ENCODE measurements around the gene SLC25A34.

Gene SLC25A34

GRCh38 chr1:15765495-15766194, 29.6 kb downstream of the SLC25A34 start:
- Histone ChIP-seq H3K36me3 (ENCODE audit: control insufficient read depth in 1 of 2, insufficient read depth in 2 of 2, low read depth in 1 of 2, low read length in 2 of 2) (peaks cover 21 to 65% of the 10 kb centered on the region in 2 experiments), H3K23ac (ENCODE audit: low read length in 2 of 2) (no peak overlapping the region), H2BK12ac (ENCODE audit: low read length in 2 of 2) (no peak overlapping the region), H2BK120ac (ENCODE audit: low read depth, low read length) (no peak overlapping the region), H2BK15ac (ENCODE audit: low read depth, poor library complexity, severe bottlenecking) (no peak overlapping the region), H3K79me1 (replicated peaks; ENCODE audit: low read length, poor library complexity, severe bottlenecking) (peaks cover 32% of the 10 kb centered on the region), H3K27me3 (ENCODE audit: control insufficient read depth in 1 of 2, insufficient read depth in 1 of 2, low read length in 2 of 2) (no peaks in the 10 kb centered on the region), H2AFZ (ENCODE audit: low read depth, low read length) (no peak overlapping the region), H3K9me3 (ENCODE audit: control insufficient read depth, low read length) (no peaks in the 10 kb centered on the region), H4K8ac (ENCODE audit: low read length) (no peak overlapping the region), H3K18ac (ENCODE audit: low read depth in 1 of 2, low read length in 2 of 2) (no peak overlapping the region), H3K9ac (ENCODE audit: low read length) (no peak overlapping the region), H2AK5ac (ENCODE audit: low read length, severe bottlenecking) (no peak overlapping the region), H3K4me3 (ENCODE audit: insufficient read depth in 1 of 2, low read depth in 1 of 2, low read length in 2 of 2) (no peak overlapping the region), H3K27ac (ENCODE audit: low read length, poor library complexity, severe bottlenecking) (no peak overlapping the region), H4K91ac (ENCODE audit: low read length) (peak overlapping the region; percentile 18), H3K4me1 (ENCODE audit: control insufficient read depth, insufficient read depth, low read depth, low read length) (peaks cover 24% of the 10 kb centered on the region), H3K14ac (ENCODE audit: low read length in 2 of 2) (no peak overlapping the region), H3K4me2 (ENCODE audit: low read length, poor library complexity, severe bottlenecking) (no peak overlapping the region), H3K4ac (ENCODE audit: low read depth in 1 of 2, low read length in 2 of 2) (no peak overlapping the region), H2BK5ac (ENCODE audit: low read depth, low read length, poor library complexity, severe bottlenecking) (no peak overlapping the region)
- peak; percentile 29 for DNase-seq
- 91% methylated on average over 20 of the region's 20 CpGs for WGBS

GRCh38 chr1:15767941-15768340, 31.9 kb downstream of the SLC25A34 start:
- H2AK5ac ChIP-seq (ENCODE audit: low read length, severe bottlenecking), result no peak overlapping the region
- H3K18ac ChIP-seq (ENCODE audit: low read depth in 1 of 2, low read length in 2 of 2), result no peak overlapping the region
- H3K23ac ChIP-seq (ENCODE audit: low read length in 2 of 2), result no peak overlapping the region
- no peak overlapping the region for H3K27ac ChIP-seq (ENCODE audit: low read length, poor library complexity, severe bottlenecking)
- H3K4ac ChIP-seq (ENCODE audit: low read depth in 1 of 2, low read length in 2 of 2), result no peak overlapping the region
- peaks cover 47% of the 10 kb centered on the region for H3K79me1 ChIP-seq (replicated peaks; ENCODE audit: low read length, poor library complexity, severe bottlenecking)
- H2BK5ac ChIP-seq (ENCODE audit: low read depth, low read length, poor library complexity, severe bottlenecking), result no peak overlapping the region
- no peak overlapping the region for H2BK120ac ChIP-seq (ENCODE audit: low read depth, low read length)
- no peak overlapping the region for H4K8ac ChIP-seq (ENCODE audit: low read length)
- H3K4me2 ChIP-seq (ENCODE audit: low read length, poor library complexity, severe bottlenecking), result no peak overlapping the region
- WGBS, result 96% methylated on average over 5 of the region's 5 CpGs
- no peak overlapping the region for H3K9ac ChIP-seq (ENCODE audit: low read length)
- H3K9me3 ChIP-seq (ENCODE audit: control insufficient read depth, low read length), result no peaks in the 10 kb centered on the region
- H2BK15ac ChIP-seq (ENCODE audit: low read depth, poor library complexity, severe bottlenecking), result no peak overlapping the region
- no peak overlapping the region for H2AFZ ChIP-seq (ENCODE audit: low read depth, low read length)
- H3K4me3 ChIP-seq (ENCODE audit: insufficient read depth in 1 of 2, low read depth in 1 of 2, low read length in 2 of 2), result no peak overlapping the region
- H3K27me3 ChIP-seq (ENCODE audit: control insufficient read depth in 1 of 2, insufficient read depth in 1 of 2, low read length in 2 of 2), result no peaks in the 10 kb centered on the region
- H2BK12ac ChIP-seq (ENCODE audit: low read length in 2 of 2), result no peak overlapping the region
- H4K91ac ChIP-seq (ENCODE audit: low read length), result no peak overlapping the region
- no peak for DNase-seq
- H3K14ac ChIP-seq (ENCODE audit: low read length in 2 of 2), result no peak overlapping the region
- peaks cover 36 to 82% of the 10 kb centered on the region in 2 experiments for H3K36me3 ChIP-seq (ENCODE audit: control insufficient read depth in 1 of 2, insufficient read depth in 2 of 2, low read depth in 1 of 2, low read length in 2 of 2)
- peaks cover 17% of the 10 kb centered on the region for H3K4me1 ChIP-seq (ENCODE audit: control insufficient read depth, insufficient read depth, low read depth, low read length)

GRCh38 chr1:15768388-15768787, 32.3 kb downstream of the SLC25A34 start:
- peaks cover 17% of the 10 kb centered on the region for H3K4me1 ChIP-seq (ENCODE audit: control insufficient read depth, insufficient read depth, low read depth, low read length)
- no peak overlapping the region for H3K4me2 ChIP-seq (ENCODE audit: low read length, poor library complexity, severe bottlenecking)
- H2BK12ac ChIP-seq (ENCODE audit: low read length in 2 of 2), result no peak overlapping the region
- no peaks in the 10 kb centered on the region for H3K27me3 ChIP-seq (ENCODE audit: control insufficient read depth in 1 of 2, insufficient read depth in 1 of 2, low read length in 2 of 2)
- no peak overlapping the region for H3K14ac ChIP-seq (ENCODE audit: low read length in 2 of 2)
- DNase-seq, result no peak
- H3K27ac ChIP-seq (ENCODE audit: low read length, poor library complexity, severe bottlenecking), result no peak overlapping the region
- no peak overlapping the region for H3K9ac ChIP-seq (ENCODE audit: low read length)
- H3K36me3 ChIP-seq (ENCODE audit: control insufficient read depth in 1 of 2, insufficient read depth in 2 of 2, low read depth in 1 of 2, low read length in 2 of 2), result peaks cover 36 to 84% of the 10 kb centered on the region in 2 experiments
- no peak overlapping the region for H4K8ac ChIP-seq (ENCODE audit: low read length)
- no peak overlapping the region for H2BK5ac ChIP-seq (ENCODE audit: low read depth, low read length, poor library complexity, severe bottlenecking)
- H2BK120ac ChIP-seq (ENCODE audit: low read depth, low read length), result no peak overlapping the region
- H3K9me3 ChIP-seq (ENCODE audit: control insufficient read depth, low read length), result no peaks in the 10 kb centered on the region
- WGBS, result 95% methylated on average over 6 of the region's 7 CpGs
- H3K23ac ChIP-seq (ENCODE audit: low read length in 2 of 2), result no peak overlapping the region
- no peak overlapping the region for H2AK5ac ChIP-seq (ENCODE audit: low read length, severe bottlenecking)
- no peak overlapping the region for H3K18ac ChIP-seq (ENCODE audit: low read depth in 1 of 2, low read length in 2 of 2)
- no peak overlapping the region for H3K4ac ChIP-seq (ENCODE audit: low read depth in 1 of 2, low read length in 2 of 2)
- H3K79me1 ChIP-seq (replicated peaks; ENCODE audit: low read length, poor library complexity, severe bottlenecking), result peaks cover 48% of the 10 kb centered on the region
- no peak overlapping the region for H2BK15ac ChIP-seq (ENCODE audit: low read depth, poor library complexity, severe bottlenecking)
- no peak overlapping the region for H2AFZ ChIP-seq (ENCODE audit: low read depth, low read length)
- no peak overlapping the region for H4K91ac ChIP-seq (ENCODE audit: low read length)
- no peak overlapping the region for H3K4me3 ChIP-seq (ENCODE audit: insufficient read depth in 1 of 2, low read depth in 1 of 2, low read length in 2 of 2)

GRCh38 chr1:15770313-15770962, 34.4 kb downstream of the SLC25A34 start:
- H3K18ac ChIP-seq (ENCODE audit: low read depth in 1 of 2, low read length in 2 of 2), result no peak overlapping the region
- H3K4me1 ChIP-seq (ENCODE audit: control insufficient read depth, insufficient read depth, low read depth, low read length), result peaks cover 6% of the 10 kb centered on the region
- no peak overlapping the region for H3K27ac ChIP-seq (ENCODE audit: low read length, poor library complexity, severe bottlenecking)
- H3K9me3 ChIP-seq (ENCODE audit: control insufficient read depth, low read length), result no peaks in the 10 kb centered on the region
- no peak overlapping the region for H2BK120ac ChIP-seq (ENCODE audit: low read depth, low read length)
- H3K4me3 ChIP-seq (ENCODE audit: insufficient read depth in 1 of 2, low read depth in 1 of 2, low read length in 2 of 2), result no peak overlapping the region
- H2AFZ ChIP-seq (ENCODE audit: low read depth, low read length), result no peak overlapping the region
- no peak overlapping the region for H2AK5ac ChIP-seq (ENCODE audit: low read length, severe bottlenecking)
- no peaks in the 10 kb centered on the region for H3K27me3 ChIP-seq (ENCODE audit: control insufficient read depth in 1 of 2, insufficient read depth in 1 of 2, low read length in 2 of 2)
- H2BK12ac ChIP-seq (ENCODE audit: low read length in 2 of 2), result no peak overlapping the region
- peaks cover 41 to 85% of the 10 kb centered on the region in 2 experiments for H3K36me3 ChIP-seq (ENCODE audit: control insufficient read depth in 1 of 2, insufficient read depth in 2 of 2, low read depth in 1 of 2, low read length in 2 of 2)
- H3K4ac ChIP-seq (ENCODE audit: low read depth in 1 of 2, low read length in 2 of 2), result no peak overlapping the region
- WGBS, result 95% methylated on average over 14 of the region's 14 CpGs
- no peak for DNase-seq
- peaks cover 38% of the 10 kb centered on the region for H3K79me1 ChIP-seq (replicated peaks; ENCODE audit: low read length, poor library complexity, severe bottlenecking)
- no peak overlapping the region for H2BK15ac ChIP-seq (ENCODE audit: low read depth, poor library complexity, severe bottlenecking)
- H3K14ac ChIP-seq (ENCODE audit: low read length in 2 of 2), result no peak overlapping the region
- no peak overlapping the region for H4K8ac ChIP-seq (ENCODE audit: low read length)
- no peak overlapping the region for H2BK5ac ChIP-seq (ENCODE audit: low read depth, low read length, poor library complexity, severe bottlenecking)
- H3K4me2 ChIP-seq (ENCODE audit: low read length, poor library complexity, severe bottlenecking), result no peak overlapping the region
- H3K23ac ChIP-seq (ENCODE audit: low read length in 2 of 2), result no peak overlapping the region
- no peak overlapping the region for H4K91ac ChIP-seq (ENCODE audit: low read length)
- H3K9ac ChIP-seq (ENCODE audit: low read length), result no peak overlapping the region

Measured in mesenchymal stem cell (in vitro differentiated cells and primary cell).